ENCODE results near the gene CDK4.
"Not testable (repeated sequence)": the region's sequence is repeated elsewhere in the genome, so short reads cannot be mapped to it uniquely, and the experiment has no call there.

CDK4 gene

GRCh38 chr12:57751788-57752667 lies at the start of gene CDK4:
TSS of gene CDK4 (minus strand) at chr12:57752310. CDS start at chr12:57751717, 593 bp downstream.
- peak; percentile 100 for DNase-seq

- DNase-seq = no peak
These were observed 48.9 kb upstream of the CDK4 start for GRCh38 chr12:57800965-57801364.

- no peak for DNase-seq
These were observed 45.8 kb upstream of the CDK4 start for GRCh38 chr12:57797933-57798332.

GRCh38 chr12:57796996-57797395 lies 44.9 kb upstream of the CDK4 start:
- no peak for DNase-seq

GRCh38 chr12:57795354-57795753 lies 43.2 kb upstream of the CDK4 start:
- DNase-seq = no peak

- peak; percentile 83 for DNase-seq
These were observed 41.8 kb upstream of the CDK4 start for GRCh38 chr12:57793920-57794319.

- no peak for DNase-seq
These were observed 31.8 kb upstream of the CDK4 start for GRCh38 chr12:57783861-57784260.

GRCh38 chr12:57783466-57783801 lies 31.3 kb upstream of the CDK4 start:
- no peak for DNase-seq

- peak; percentile 93 for DNase-seq
These were observed 30.7 kb upstream of the CDK4 start, which contains the start of gene TSFM for GRCh38 chr12:57782608-57783465. TSS of gene TSFM (plus strand) at chr12:57782787. CDS start at chr12:57782802, 15 bp downstream.

GRCh38 chr12:57782243-57782607 lies 30.1 kb upstream of the CDK4 start:
- DNase-seq = no peak

- DNase-seq = no peak
These were observed 29.7 kb upstream of the CDK4 start for GRCh38 chr12:57781801-57782200.

- DNase-seq = no peak
These were observed 29.1 kb upstream of the CDK4 start for GRCh38 chr12:57781244-57781643.

- DNase-seq = no peak
These were observed 28.3 kb upstream of the CDK4 start for GRCh38 chr12:57780284-57780897.

GRCh38 chr12:57779736-57780135 lies 27.6 kb upstream of the CDK4 start:
- no peak for DNase-seq

- no peak for DNase-seq
These were observed 25.8 kb upstream of the CDK4 start for GRCh38 chr12:57777911-57778310.

- DNase-seq = no peak
These were observed 25.3 kb upstream of the CDK4 start for GRCh38 chr12:57777367-57777766.

- no peak for DNase-seq
These were observed 24.1 kb upstream of the CDK4 start for GRCh38 chr12:57776247-57776587.

GRCh38 chr12:57775563-57776246 lies 23.6 kb upstream of the CDK4 start:
- no peak for DNase-seq

- no peak for DNase-seq
These were observed 22.9 kb upstream of the CDK4 start for GRCh38 chr12:57775044-57775443.

GRCh38 chr12:57774634-57775033 lies 22.5 kb upstream of the CDK4 start:
- not testable (repeated sequence) for DNase-seq

GRCh38 chr12:57772429-57773322 lies 20.6 kb upstream of the CDK4 start, which contains the start of gene EEF1AKMT3:
TSS of gene EEF1AKMT3 (plus strand) at chr12:57772614. CDS start at chr12:57772725, 111 bp downstream.
- DNase-seq = peak; percentile 42

Data from fibroblast of skin of right quadriceps (primary cell).